ENCODE measurements around the gene DGKH. TPM values are rescaled to one million over a fixed set of nuclear protein-coding genes. Genes with fewer than 3 reads are reported as not detected.

DGKH gene
- total RNA-seq, 1 experiment from 2014 or later, result 9.3 TPM

- intact Hi-C loops (cut with micrococcal nuclease; ENCODE audit: unreplicated experiment), result no loop called here
- Histone ChIP-seq H3K27ac (no peak overlapping the region), H3K9me3 (ENCODE audit: insufficient read depth, low read depth) (no peaks in the 10 kb centered on the region), H2AFZ (no peak overlapping the region), H3K9me2 (ENCODE audit: insufficient read depth) (no peaks in the 10 kb centered on the region), H3F3A (ENCODE audit: insufficient read depth, low read depth) (no peaks in the 10 kb centered on the region), H3K79me2 (ENCODE audit: low read depth) (no peaks in the 10 kb centered on the region), H4K20me1 (ENCODE audit: insufficient read depth) (no peaks in the 10 kb centered on the region), H3K4me2 (no peak overlapping the region), H3K4me3 (no peak overlapping the region), H3K36me3 (ENCODE audit: low read depth) (no peaks in the 10 kb centered on the region), H3K4me1 (replicated peaks; ENCODE audit: insufficient read depth) (no peaks in the 10 kb centered on the region), H3K27me3 (ENCODE audit: insufficient read depth, low read depth) (no peaks in the 10 kb centered on the region)
- BruUV-seq (replicated peaks), result no TSS peak
- no peak for DNase-seq
- no peak for TF ChIP-seq EZH2 (IDR thresholded peaks at IDR 0.05; ENCODE audit: low read depth)
- TF ChIP-seq CTCF (conservative IDR thresholded peaks at IDR 0.05), result no peak
- CTCF ChIA-PET, result no interaction called here
- POLR2A ChIA-PET (ENCODE audit: unreplicated experiment), result no interaction called here
These were observed 23.4 kb downstream of the DGKH start for GRCh38 chr13:42071672-42072419.

GRCh38 chr13:42073683-42074082, 25.2 kb downstream of the DGKH start:
- Histone ChIP-seq H3F3A (ENCODE audit: insufficient read depth, low read depth) (no peaks in the 10 kb centered on the region), H3K36me3 (ENCODE audit: low read depth) (no peaks in the 10 kb centered on the region), H2AFZ (no peak overlapping the region), H3K4me1 (replicated peaks; ENCODE audit: insufficient read depth) (no peaks in the 10 kb centered on the region), H3K4me2 (no peak overlapping the region), H4K20me1 (ENCODE audit: insufficient read depth) (no peaks in the 10 kb centered on the region), H3K4me3 (no peak overlapping the region), H3K9me3 (ENCODE audit: insufficient read depth, low read depth) (no peaks in the 10 kb centered on the region), H3K79me2 (ENCODE audit: low read depth) (no peaks in the 10 kb centered on the region), H3K9me2 (ENCODE audit: insufficient read depth) (no peaks in the 10 kb centered on the region), H3K27ac (no peak overlapping the region), H3K27me3 (ENCODE audit: insufficient read depth, low read depth) (no peaks in the 10 kb centered on the region)
- TF ChIP-seq EZH2 (IDR thresholded peaks at IDR 0.05; ENCODE audit: low read depth) (no peak), CTCF (conservative IDR thresholded peaks at IDR 0.05) (no peak)
- POLR2A ChIA-PET (ENCODE audit: unreplicated experiment), result no interaction called here
- CTCF ChIA-PET, result no interaction called here
- DNase-seq, result no peak
- intact Hi-C loops (cut with micrococcal nuclease; ENCODE audit: unreplicated experiment), result no loop called here
- no TSS peak for BruUV-seq (replicated peaks)

DNA sequence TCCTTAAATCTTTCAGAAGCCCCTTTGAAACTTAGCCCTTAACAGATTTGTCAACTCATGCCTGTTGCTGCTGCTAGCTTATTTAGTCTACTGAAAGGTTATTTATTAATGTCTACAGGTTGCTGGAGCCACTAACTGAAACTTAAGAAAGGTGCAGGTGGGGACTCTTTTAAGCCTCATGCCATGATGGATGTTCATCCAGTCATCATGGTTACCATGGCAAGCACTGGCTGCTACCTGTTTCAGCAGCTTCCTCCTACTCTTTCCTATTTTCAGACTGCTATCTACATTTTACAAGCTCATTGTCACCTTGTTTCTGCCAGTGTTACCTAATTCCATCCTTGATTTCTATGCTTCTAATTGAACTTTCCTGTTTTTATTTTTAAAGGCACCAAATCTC, 27.1 kb downstream of the DGKH start:
- CTCF ChIA-PET, result no interaction called here
- H3K4me3 ChIP-seq, result no peak overlapping the region
- H3K27me3 ChIP-seq (ENCODE audit: insufficient read depth, low read depth), result no peaks in the 10 kb centered on the region
- no peaks in the 10 kb centered on the region for H3K9me2 ChIP-seq (ENCODE audit: insufficient read depth)
- DNase-seq, result no peak
- H3K27ac ChIP-seq, result no peak overlapping the region
- H3F3A ChIP-seq (ENCODE audit: insufficient read depth, low read depth), result no peaks in the 10 kb centered on the region
- H4K20me1 ChIP-seq (ENCODE audit: insufficient read depth), result no peaks in the 10 kb centered on the region
- no peak for TF ChIP-seq CTCF (conservative IDR thresholded peaks at IDR 0.05)
- no peak for TF ChIP-seq EZH2 (IDR thresholded peaks at IDR 0.05; ENCODE audit: low read depth)
- H3K79me2 ChIP-seq (ENCODE audit: low read depth), result no peaks in the 10 kb centered on the region
- no peak overlapping the region for H2AFZ ChIP-seq
- no peaks in the 10 kb centered on the region for H3K36me3 ChIP-seq (ENCODE audit: low read depth)
- no peak overlapping the region for H3K4me2 ChIP-seq
- no TSS peak for BruUV-seq (replicated peaks)
- H3K9me3 ChIP-seq (ENCODE audit: insufficient read depth, low read depth), result no peaks in the 10 kb centered on the region
- POLR2A ChIA-PET (ENCODE audit: unreplicated experiment), result no interaction called here
- no peaks in the 10 kb centered on the region for H3K4me1 ChIP-seq (replicated peaks; ENCODE audit: insufficient read depth)
- intact Hi-C loops (cut with micrococcal nuclease; ENCODE audit: unreplicated experiment), result no loop called here

Data from PC-9 (cell line).